Sigmoid colon (tissue), 3 donors: Measurements from ENCODE around the gene KCNIP3.

Source experiments
- CTCF ChIP-seq, 4 experiments: fragments of 450-650 bp in 3 of 4; fragments of 200-600 bp in 1 of 4; IDR thresholded peaks; one replicate each; pipeline ENCODE4 v1.5.1; 2016 to 2019; ENCODE audit warnings: antibody characterized with exemption in 4 of 4, mild to moderate bottlenecking in 3 of 4, moderate library complexity in 2 of 4
- POLR2A ChIP-seq, 2 donors: fragments of 450-650 bp; IDR thresholded peaks; one replicate each; pipeline ENCODE4 v1.6.1; 2016; ENCODE audit warnings: antibody characterized with exemption in 2 of 2, mild to moderate bottlenecking in 2 of 2, moderate library complexity in 2 of 2

DNA sequence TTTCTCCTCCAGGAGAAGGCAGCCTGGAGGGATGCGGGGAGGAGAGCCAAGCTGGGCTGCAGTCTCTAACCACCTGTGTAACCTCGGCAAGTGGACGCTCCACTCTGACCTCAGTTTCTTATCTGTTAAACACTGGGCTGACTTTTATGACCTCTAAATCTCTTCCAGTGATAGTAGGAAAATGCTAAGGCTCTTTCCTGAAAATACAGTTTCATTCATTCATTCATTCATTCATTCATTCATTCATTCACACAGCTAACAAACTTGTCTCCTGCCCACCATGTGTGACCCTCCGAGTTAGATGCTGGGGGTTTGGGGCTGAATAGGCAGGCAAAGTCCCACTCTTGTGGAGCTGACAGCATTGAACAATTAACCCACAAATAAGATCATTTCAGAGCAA, 13.6 kb upstream of the KCNIP3 start:
- no peak for TF ChIP-seq CTCF (IDR thresholded peaks at IDR 0.05)
- TF ChIP-seq POLR2A (IDR thresholded peaks at IDR 0.05): no peak
